Right renal cortex interstitium (tissue), 3 donors: ENCODE results near the gene HSPB2. TPM values are rescaled to one million over a fixed set of nuclear protein-coding genes. Genes with fewer than 3 reads are reported as not detected.
"Not testable (repeated sequence)": the region's sequence is repeated elsewhere in the genome, so short reads cannot be mapped to it uniquely, and the experiment has no call there.

Source experiments
- DNase-seq, 3 donors: peaks; one replicate each; pipeline ENCODE4 v3.0.0-alpha.2; 2013; ENCODE audit warnings: low read depth in 3 of 3, low spot score in 2 of 3
- polyA plus RNA-seq, 3 donors: library from polyadenylated mRNA; unstranded; fragments of 120-200 nt; gene quantifications; one replicate each; pipeline ENCODE4 v1.2.1, GENCODE V29; 2013; ENCODE audit not compliant: insufficient read length in 3 of 3

HSPB2 gene, protein sequence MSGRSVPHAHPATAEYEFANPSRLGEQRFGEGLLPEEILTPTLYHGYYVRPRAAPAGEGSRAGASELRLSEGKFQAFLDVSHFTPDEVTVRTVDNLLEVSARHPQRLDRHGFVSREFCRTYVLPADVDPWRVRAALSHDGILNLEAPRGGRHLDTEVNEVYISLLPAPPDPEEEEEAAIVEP
- polyA plus RNA-seq, result 1 to 10 TPM; 1.2 to 1.6 (median 1.2) TPM

DNA sequence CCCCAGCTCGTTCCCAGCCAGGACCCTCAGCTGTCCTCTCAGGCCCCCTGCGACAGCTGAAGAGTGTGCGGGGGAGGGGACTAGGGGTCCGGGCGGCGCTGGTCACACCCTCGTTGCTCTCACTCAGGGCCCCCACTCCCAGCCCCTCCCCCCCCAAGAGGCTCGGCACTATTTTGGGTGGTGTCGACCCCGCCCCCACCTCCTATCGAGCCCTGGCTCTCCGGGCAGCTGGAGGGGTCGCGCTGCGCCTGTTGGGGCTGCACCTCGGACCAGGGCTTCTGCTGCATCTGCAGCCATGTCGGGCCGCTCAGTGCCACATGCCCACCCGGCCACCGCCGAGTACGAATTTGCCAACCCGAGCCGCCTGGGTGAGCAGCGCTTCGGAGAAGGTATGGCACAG lies at the start of gene HSPB2:
HSPB2 (plus strand) TSS at position 200 of the 400 bp plus-strand sequence; CDS start at position 296, 96 bp downstream.
- DNase-seq, result no peak

DNA sequence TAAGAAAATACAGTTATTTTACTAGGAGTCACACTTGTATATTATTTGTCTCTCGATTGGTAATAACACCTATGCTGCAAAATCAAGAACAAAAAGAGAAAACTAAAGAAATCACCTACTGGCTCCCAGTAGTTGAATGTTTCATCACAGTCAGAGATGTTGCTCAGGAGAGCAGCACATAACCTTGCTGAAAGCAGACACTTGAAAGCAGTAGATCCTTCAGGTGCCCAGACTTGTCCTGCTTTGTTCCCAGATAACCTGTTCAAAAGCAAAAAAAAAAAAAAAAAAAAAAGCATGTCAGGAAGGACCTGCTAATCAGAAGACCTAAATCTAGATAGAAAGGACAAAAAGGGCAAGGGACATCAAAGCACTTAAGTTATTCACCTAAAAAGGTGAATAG lies 42.4 kb upstream of the HSPB2 start:
- DNase-seq, result no peak

DNA sequence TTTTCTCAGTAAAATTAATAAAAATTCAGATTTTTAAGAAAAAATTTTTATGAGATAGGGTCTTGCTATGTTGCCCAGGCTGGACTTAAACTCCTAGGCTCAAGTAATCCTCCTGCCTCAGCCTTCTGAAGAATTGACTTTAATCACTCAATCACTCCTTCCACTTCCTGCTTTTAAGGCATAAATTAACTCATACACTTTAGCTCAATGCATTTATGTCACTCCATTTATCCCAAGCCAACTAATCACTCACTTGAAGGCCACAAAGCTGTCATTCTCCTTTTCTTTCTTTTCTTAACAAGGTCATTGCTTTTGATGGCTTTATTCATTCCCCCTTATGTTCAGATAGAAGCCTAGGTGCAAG lies 42.0 kb upstream of the HSPB2 start:
- DNase-seq, result no peak

DNA sequence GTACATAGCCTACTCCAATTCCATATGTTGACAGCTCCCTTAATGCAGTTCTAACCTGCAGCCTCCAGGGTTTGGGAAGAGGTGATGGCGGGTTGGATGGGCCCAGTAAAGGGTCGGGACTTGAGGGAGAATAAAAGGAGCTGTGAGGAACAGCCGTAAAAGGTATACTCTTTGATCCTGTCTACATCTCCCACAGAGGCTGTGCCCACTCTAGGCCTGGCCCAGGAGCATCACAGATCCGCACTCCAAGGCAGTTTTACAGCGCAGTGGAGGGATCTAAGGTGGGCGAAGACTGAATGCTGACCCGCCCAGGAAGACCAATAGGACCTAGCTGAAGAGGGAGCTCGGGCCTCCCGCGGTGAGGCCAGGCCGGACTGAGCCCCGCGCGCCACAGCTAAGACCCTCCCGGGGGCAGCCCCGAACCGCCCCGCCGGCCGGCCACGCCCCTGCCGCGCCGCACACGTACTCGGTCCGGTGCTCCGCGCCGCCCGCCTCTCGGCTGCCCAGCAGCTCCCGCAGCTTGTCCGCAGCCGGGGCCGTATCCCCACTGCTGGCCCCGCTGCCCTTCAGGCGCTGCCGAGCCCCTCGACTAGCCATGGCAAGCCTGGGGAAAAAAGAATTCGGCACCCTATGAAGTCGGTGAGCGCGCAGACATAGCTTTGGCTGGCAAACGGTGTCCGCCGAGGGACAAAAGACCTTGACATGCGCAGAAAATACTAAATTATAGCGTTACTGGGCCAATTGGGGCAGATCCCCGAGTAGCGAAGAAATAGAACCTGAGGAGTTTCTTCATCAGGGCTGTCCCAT lies 41.4 kb upstream of the HSPB2 start, which contains the start of gene ALG9:
ALG9 (minus strand) TSS at position 696 of the 807 bp plus-strand sequence; CDS start at position 597, 99 bp downstream.
- peak; percentile 70 to 78 (median 76) for DNase-seq

DNA sequence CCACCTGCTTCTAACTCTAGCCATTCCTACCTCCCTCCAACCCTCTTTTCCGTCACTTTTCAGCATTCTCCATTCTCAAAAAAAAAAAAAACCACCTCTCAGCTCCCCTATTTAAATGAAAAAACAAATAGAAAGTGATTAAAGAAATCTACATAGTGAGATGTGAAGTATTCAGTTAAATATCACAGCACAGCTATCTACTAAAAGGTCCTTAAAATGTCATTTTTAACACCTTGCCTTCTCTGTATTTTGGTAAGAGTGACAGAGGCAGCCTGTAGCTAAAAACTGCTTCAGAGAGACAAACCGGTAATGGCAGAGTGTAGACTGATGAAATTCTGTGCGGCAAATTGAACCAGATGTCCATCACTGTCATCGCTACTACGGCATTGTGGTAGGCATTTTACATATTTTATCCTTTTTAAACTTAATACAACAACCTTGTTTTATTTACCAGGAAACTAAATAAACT lies 40.8 kb upstream of the HSPB2 start:
- no peak for DNase-seq

DNA sequence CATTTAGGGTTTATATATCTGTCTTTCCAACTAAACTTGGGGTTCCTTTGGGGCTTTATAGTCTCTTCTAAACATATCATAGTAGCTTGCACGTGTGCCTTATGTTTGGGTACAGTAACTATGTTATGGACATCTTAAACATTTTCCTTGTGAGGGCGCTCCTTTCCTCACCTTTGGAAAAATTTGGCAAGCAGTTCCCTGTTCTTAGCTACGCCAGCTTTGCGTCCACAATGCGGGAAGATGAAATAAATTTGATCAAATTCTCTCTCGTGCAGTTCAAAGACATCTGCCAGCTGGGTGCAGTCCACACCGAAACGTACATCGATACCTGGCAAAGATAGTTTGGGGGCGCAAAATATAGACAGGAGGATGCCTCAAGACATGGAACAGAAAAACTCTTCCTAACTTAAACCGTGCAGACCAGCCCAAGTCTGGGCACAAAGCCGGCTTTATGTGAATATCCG lies 34.1 kb upstream of the HSPB2 start:
- DNase-seq, result peak in 1 of 3 donors; percentile 20

DNA sequence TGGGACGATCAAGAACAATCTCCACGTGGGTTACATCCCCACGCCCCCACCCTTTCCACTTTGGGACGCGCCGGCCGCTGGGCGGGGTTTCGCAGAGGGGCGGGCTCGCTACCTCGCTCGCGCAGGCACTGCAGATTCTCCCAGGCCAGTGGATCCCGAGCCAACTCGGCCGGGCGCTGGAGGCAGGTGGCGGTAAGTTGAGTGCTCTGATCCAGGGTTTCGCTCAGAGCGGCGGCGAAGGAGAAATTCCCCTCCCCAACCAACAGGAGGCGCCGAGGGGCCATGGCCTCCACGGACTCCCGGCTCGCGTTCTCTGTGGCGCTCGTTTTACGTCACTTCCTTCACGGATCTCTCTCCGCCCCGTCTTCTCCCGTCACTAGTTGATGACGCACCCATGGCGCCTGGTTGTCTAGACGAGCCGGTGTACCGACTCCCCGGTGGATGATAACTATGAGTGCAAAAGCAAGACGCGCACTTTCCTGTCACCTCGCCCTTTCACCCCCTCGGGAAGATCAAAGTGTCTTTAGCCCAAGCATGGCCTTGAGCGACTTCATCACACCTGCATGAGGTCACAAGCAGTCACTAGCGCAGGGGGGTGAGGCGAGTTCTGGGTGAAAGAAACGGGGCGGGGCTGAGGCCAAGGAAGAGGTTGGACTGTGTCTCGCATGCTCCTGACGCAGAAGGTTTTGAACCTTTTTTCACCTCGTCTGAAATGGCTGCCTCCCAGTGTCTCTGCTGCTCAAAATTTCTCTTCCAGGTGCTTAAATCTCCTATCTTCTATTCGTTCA lies 33.5 kb upstream of the HSPB2 start, which contains the start of the genes CFAP68 and FDXACB1:
CFAP68 (plus strand) TSS at position 693 of the 788 bp plus-strand sequence; CDS start at position 713, 20 bp downstream.
FDXACB1 (minus strand) TSS at position 317 of the 788 bp plus-strand sequence; CDS start at position 284, 33 bp downstream.
- peak; percentile 98 to 99 (median 98) for DNase-seq

DNA sequence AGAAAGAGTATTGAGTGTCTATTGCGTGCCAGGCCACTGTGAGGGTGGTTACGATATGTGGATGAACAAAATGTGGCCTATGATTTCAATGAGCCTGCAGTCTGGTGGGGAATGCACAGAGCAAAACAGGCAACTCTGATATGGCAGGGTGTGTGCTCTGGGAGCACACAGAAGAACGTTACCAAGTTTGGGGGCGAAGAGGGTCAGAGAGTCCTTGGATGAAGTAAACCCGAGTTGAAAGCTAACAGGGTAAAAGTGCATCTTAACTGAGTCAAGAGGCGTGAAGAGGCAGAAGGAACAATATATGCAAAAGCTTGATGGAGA lies 32.9 kb upstream of the HSPB2 start:
- no peak for DNase-seq

DNA sequence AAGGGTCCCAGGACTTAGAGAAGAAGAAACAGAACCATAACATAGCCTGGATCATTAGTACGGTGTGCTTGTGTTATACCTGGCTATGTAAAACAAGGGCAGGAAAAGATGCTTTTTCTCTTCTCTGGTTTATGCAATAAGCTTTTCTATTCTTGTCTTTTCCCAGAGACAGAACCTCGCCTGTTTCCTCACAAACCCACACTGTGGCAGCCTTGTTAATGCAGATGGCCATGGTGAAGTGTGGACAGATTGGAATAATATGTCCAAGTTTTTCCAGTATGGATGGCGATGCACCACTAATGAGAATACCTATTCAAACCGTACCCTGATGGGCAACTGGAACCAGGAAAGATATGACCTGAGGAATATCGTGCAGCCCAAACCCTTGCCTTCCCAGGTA lies 30.3 kb upstream of the HSPB2 start:
- DNase-seq, result no peak

DNA sequence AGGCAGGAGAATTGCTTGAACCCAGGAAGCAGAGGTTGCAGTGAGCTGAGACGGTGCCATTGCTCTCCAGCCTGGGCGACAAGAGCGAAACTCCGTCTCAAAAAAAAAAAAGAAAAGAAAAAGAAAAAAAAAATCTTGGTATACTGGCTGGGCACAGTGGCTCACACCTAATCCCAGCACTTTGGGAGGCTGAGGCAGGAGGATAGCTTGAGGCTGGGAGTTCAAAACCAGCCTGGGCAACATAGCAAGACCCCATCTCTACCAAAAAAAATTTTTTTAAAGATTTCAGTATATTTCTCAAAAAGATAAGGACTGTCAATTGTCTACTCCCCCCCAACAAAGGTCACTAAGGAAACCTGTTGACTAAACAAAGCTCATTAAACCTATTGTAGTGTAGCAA lies 27.5 kb upstream of the HSPB2 start:
- DNase-seq, result not testable (repeated sequence)

DNA sequence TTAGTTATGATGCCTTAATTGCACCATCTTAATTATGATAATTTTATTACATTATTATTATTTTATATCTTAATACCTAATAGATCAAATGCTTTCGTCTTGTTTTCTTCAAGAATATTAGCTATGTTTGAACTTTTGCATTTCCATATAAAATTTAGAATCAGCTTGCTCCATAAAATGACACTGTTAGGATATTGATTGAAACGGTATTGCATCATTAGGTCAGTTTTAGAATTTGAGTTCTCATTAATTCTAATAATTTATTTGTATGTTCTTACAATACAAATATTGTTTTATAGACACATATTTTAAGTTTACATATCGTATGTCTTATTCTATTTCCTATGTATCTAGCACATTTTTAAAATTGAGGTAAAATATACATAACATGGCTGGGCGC lies 26.5 kb upstream of the HSPB2 start:
- no peak for DNase-seq

DNA sequence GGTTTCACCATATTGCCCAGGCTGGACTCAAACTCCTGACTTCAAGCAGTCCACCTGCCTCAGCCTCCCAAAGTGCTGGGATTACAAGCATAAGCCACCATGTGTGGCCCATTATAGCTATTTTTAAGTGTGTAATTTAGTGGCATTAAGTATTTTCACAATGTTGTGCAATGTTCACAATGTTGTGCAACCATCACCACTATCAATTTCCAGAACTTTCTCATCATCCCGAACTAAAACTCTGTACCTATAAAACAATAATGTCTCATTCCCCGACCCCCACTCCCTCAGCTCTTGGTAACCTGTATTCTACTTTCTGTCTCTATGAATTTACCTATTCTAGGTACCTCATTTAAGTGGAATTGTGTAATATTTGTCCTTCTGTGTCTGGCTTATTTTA lies 25.7 kb upstream of the HSPB2 start:
- DNase-seq, result no peak

DNA sequence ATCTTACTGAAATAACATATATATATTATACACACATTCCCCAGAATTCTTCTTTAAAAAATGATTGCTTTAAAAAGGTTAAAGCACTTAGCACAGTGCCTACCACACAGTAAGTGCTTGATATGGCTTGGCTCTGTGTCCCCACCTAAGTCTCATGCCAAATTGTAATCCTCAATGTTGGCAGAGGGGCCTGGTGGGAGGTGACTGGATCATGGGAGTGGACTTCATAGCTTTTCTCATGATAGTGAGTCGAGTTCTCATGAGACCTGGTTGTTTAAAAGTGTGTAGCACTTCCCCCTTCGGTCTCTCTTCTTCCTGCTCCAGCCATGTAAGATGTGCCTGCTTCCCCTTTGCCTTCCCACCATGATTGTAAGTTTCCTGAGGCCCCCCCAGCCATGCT lies 7.1 kb upstream of the HSPB2 start:
- no peak for DNase-seq

DNA sequence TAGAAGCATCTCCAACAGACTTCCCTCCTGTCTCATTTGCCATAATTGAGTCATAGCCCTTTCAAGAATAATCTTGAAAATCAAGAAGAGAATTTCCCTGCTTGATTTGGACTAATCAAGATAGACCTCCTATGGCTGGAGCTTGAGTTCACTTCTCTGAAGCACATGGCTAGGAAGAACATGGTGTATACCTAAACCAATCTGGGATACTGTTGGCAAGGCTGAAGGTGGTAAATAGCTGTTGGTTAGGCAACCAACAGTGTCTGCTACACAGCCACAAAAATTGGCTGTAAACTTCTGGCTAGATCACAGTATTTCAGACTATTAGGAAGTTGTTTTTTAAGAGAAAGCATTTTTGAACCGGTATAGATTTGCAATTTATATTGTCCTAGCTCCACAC lies 5.9 kb upstream of the HSPB2 start:
- no peak for DNase-seq

DNA sequence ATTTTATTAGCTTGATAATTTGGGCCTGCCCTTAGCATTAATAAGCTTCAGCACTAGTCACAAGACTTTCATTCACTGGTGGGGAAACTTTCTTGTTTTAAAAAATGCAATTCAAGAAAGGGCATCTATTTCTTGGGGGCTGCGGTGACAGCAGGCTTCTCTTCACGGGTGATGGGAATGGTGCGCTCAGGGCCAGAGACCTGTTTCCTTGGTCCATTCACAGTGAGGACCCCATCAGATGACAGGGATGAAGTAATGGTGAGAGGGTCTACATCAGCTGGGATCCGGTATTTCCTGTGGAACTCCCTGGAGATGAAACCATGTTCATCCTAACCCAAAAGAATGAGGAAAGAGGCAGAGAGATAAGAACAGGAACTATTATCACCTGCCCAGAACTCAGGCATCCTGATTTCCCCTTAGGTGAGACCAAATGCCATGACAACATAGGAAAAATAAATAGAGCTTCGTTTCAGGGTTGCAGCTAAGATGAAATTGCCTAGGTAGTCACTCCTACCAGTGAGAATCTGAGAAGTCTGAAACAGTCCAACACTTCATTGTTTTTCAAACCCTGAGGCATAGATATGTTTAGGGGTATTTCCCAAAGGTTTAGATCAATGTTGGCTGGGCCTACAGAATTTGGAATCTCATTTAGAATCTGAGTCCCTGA lies 3.8 kb upstream of the HSPB2 start:
- DNase-seq, result no peak

DNA sequence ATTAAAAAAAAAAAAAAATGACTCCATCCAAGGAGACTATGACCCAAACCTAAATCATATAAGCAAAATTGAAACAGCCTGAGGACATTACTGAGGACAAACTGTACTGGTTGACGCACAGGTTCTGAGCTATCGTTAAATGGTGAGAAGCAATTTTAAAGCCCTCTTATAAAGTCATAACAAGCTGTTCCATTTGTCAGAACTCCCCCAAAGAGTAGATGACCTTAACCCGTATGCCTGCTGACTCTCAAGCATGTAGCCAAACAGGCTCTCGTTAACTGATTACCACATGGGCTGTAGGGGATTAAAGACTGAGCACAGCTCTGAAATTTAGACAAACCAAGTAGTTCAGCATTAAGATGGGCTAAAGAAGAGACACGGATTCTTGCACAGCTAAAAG lies 3.2 kb upstream of the HSPB2 start:
- no peak for DNase-seq

DNA sequence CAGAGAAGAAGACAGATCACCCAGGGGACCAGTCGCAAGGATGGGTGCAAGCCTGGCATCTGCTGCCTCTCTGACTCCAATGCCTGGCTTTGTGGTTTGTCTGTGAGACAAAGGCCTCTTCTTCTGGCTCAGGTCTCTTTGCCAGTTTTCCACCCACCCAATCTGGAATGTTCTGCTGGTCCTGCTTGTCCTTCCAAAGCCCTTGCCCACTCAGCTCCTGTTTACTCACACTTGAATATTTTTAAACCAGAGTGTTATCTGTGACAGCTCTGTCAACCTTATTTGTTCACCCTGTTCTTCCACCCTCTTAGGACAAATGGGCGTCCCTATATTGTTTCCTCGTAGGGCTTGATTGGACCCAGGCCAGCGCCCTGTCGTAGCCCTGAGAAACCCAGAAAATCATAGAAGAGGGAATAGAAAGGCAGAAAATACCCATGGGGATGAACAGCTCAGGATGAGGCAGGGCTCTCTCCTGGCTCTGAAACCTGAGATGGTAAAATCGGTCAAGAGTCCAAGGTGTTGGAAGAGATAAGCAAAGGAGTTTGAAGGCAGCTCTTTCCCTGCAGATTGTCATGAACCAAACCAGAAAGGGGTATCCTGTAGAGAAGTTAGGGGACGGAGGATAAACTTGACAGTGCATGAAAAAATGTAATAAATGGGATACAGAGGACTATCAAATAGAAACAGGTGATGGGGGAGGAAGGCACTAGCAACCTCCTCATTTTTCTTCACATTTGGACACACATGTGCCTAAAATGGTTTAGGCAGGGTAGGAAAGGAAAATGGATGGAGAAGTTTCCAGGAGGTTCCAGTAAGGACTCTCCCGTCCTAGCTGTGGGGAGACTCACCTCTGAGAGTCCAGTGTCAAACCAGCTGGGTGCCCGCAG lies 1.6 kb upstream of the HSPB2 start:
- no peak for DNase-seq

DNA sequence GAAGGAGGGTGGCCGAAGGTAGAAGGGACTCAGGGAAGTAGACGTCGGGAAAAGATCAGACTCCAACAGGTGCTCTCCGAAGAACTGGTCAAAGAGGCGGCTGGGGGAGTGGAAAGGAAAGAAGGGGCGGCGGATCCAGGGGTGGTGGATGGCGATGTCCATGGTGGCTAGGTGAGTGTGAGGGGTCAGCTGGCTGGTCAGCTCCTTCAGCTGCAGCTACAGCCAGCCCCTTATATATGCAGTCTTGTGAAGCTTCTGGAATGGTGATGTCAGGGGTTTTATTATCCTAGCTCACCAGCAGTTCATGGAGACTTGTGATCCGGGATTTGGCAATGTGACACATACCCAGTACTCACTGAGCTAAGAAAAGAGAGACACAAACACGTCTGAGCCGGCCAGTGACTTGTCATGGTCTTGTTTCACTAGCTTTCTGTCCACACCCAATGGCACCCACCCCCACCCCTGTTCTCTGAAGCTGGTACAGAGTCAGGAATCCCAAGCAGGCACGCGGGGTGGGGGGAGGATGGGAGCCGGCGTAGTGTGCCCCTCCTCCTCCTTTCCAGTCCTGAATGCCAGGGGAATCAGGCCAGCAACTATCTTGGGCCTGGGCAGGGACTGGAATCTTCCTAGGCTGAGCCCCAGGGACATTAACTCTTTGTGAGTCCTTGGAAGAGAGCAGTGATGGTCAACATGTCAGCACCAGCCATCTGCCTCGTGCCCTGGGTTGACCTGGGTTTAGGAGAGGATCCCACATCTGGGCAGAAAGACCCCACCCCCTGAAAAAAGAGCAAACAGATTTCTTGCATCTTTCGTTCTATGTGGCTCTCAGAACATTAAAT lies 752 bp upstream of the HSPB2 start, which contains the start of gene CRYAB:
CRYAB (minus strand) TSS at position 208 of the 839 bp plus-strand sequence; CDS start at position 162, 46 bp downstream.
- DNase-seq, result no peak
